ENCODE measurements around the gene AHRR. TPM values are rescaled to one million over a fixed set of nuclear protein-coding genes. Genes with fewer than 3 reads are reported as not detected.

Gene AHRR
- total RNA-seq, 1 donor from 2014 or later: 10.5 TPM

DNA sequence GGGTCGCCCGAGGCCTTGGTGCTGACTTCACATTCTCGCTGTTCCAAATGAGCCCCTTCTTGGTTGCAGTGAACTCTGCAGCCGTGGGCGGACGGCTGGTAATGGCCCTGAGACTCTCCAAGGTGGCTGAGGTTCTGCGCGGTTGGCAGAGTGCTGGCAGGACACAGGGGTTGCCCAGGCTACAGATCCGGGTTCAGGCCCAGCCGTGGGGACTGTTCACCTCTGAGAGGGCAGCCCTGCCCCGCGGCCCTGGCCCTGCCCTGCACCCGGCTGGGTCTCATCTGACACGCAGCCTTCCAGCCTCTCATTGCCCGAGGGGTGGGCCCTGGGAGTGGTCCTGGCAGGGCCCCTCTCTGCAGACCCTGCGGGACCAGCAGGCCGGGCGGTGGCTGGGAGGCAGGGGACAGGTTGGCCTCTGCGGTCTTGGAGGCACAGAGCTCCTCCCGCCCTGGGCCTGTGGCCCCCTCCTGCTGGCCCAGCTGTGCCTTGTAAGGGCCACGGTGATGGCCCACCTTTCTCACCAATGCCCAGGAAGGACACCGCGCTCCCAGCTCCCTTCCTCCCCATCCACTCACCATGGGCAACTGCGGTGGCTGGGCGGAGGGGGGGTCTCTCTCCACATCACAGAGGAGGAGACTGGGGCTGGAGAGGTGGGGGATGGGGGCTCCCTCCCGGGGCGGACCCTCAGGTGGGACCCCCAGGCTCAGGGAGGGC is 51.6 kb downstream of the AHRR start:
- Mint-ChIP-seq H3K27me3 (ENCODE audit: low read depth, unreplicated experiment) (peaks cover 5% of the 10 kb centered on the region), H3K4me1 (ENCODE audit: low read depth, unreplicated experiment) (peaks cover 28% of the 10 kb centered on the region), H3K4me3 (ENCODE audit: unreplicated experiment) (no peak overlapping the region), H3K27ac (ENCODE audit: unreplicated experiment) (no peak overlapping the region), H3K9me3 (ENCODE audit: unreplicated experiment) (no peaks in the 10 kb centered on the region), H3K36me3 (ENCODE audit: low read depth, unreplicated experiment) (peaks cover 4% of the 10 kb centered on the region)
- DNase-seq (ENCODE audit: low read depth) (peak; percentile 16), FAIRE-seq (no peak)
- Histone ChIP-seq H3K4me1 (ENCODE audit: insufficient read depth, low read length) (peaks cover 47% of the 10 kb centered on the region), H3K9ac (ENCODE audit: low read length) (peak overlapping the region; percentile 82), H3K79me2 (ENCODE audit: insufficient read depth, low read length) (peaks cover 15% of the 10 kb centered on the region), H4K20me1 (ENCODE audit: insufficient read depth, low read length) (no peaks in the 10 kb centered on the region), H3K27ac (ENCODE audit: low read depth, low read length) (peak overlapping the region; percentile 82), H3K36me3 (ENCODE audit: insufficient read depth, low read length) (no peaks in the 10 kb centered on the region), H3K27me3 (ENCODE audit: insufficient read depth, low read length) (no peaks in the 10 kb centered on the region), H3K9me3 (ENCODE audit: insufficient read depth, low read depth, low read length) (no peaks in the 10 kb centered on the region), H2AFZ (ENCODE audit: low read depth, low read length) (no peak overlapping the region), H3K4me2 (ENCODE audit: low read length) (peak overlapping the region; percentile 81), H3K4me3 (ENCODE audit: insufficient read depth, low read depth, low read length) (no peak overlapping the region)
- TF ChIP-seq EZH2 (IDR thresholded peaks at IDR 0.05; ENCODE audit: insufficient read depth, low read length): no peak
- TF ChIP-seq, protein P1, sequence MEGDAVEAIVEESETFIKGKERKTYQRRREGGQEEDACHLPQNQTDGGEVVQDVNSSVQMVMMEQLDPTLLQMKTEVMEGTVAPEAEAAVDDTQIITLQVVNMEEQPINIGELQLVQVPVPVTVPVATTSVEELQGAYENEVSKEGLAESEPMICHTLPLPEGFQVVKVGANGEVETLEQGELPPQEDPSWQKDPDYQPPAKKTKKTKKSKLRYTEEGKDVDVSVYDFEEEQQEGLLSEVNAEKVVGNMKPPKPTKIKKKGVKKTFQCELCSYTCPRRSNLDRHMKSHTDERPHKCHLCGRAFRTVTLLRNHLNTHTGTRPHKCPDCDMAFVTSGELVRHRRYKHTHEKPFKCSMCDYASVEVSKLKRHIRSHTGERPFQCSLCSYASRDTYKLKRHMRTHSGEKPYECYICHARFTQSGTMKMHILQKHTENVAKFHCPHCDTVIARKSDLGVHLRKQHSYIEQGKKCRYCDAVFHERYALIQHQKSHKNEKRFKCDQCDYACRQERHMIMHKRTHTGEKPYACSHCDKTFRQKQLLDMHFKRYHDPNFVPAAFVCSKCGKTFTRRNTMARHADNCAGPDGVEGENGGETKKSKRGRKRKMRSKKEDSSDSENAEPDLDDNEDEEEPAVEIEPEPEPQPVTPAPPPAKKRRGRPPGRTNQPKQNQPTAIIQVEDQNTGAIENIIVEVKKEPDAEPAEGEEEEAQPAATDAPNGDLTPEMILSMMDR (IDR thresholded peaks at IDR 0.05; ENCODE audit: insufficient read depth, low read depth, low read length): no peak

DNA sequence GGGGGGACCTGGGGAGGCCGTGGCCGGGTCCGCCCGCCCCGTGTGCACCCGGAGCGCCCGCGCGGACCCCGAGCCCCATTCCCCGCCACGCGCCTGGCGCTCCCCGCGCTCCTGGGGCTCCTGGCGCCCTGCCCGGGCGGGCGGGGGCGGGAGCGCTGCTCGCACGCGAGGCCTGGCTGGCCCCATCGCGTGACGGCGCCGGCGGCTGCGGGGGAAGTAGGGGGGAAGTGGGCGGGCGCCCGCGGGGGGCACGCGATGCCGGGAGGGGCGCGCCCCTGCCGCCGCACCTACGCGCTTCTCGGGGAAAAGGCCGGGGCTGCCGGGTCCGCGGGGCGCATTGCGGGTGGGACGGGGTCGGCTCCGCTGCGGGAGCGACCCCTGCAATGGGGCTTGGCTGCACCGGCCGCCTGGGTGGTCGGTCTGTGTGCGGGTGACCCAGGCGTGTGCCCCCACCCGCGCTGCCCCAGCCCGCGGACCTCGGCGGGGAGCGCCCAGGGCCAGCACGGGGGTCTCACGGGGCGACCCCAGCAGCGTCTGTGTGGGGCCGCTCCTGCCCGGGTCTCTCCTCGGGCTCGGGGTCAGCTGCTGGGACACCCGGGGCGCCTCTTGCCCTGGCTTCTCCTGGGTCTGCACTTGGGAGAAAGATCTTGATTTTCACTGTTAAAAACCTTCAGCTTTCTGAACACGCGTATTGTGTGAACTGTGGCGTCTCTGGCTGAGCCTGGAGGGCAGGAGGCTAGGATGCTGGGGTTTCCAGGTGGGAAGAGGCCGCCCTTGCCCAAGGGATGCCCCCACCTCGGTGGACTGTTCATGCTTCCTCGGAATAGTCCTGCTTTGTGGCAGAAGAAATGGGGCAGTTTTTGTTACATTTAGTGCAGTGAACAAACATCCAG is 52.4 kb downstream of the AHRR start:
- H3K4me1 ChIP-seq (ENCODE audit: insufficient read depth, low read length): peaks cover 47% of the 10 kb centered on the region
- H3K27me3 ChIP-seq (ENCODE audit: insufficient read depth, low read length): no peaks in the 10 kb centered on the region
- no peaks in the 10 kb centered on the region for H4K20me1 ChIP-seq (ENCODE audit: insufficient read depth, low read length)
- Mint-ChIP-seq H3K4me1 (ENCODE audit: low read depth, unreplicated experiment) (peaks cover 33% of the 10 kb centered on the region), H3K27me3 (ENCODE audit: low read depth, unreplicated experiment) (peaks cover 5% of the 10 kb centered on the region), H3K27ac (ENCODE audit: unreplicated experiment) (peak overlapping the region; percentile 89), H3K4me3 (ENCODE audit: unreplicated experiment) (peak overlapping the region; percentile 40), H3K36me3 (ENCODE audit: low read depth, unreplicated experiment) (peaks cover 4% of the 10 kb centered on the region), H3K9me3 (ENCODE audit: unreplicated experiment) (no peaks in the 10 kb centered on the region)
- DNase-seq (ENCODE audit: low read depth) (peak; percentile 46), FAIRE-seq (no peak)
- peak overlapping the region; percentile 81 for H3K4me2 ChIP-seq (ENCODE audit: low read length)
- no peak overlapping the region for H2AFZ ChIP-seq (ENCODE audit: low read depth, low read length)
- TF ChIP-seq EZH2 (IDR thresholded peaks at IDR 0.05; ENCODE audit: insufficient read depth, low read length): no peak
- TF ChIP-seq, protein P1 (IDR thresholded peaks at IDR 0.05; ENCODE audit: insufficient read depth, low read depth, low read length): no peak
- H3K9me3 ChIP-seq (ENCODE audit: insufficient read depth, low read depth, low read length): no peaks in the 10 kb centered on the region
- peak overlapping the region; percentile 82 for H3K27ac ChIP-seq (ENCODE audit: low read depth, low read length)
- peak overlapping the region; percentile 85 for H3K9ac ChIP-seq (ENCODE audit: low read length)
- no peaks in the 10 kb centered on the region for H3K36me3 ChIP-seq (ENCODE audit: insufficient read depth, low read length)
- H3K79me2 ChIP-seq (ENCODE audit: insufficient read depth, low read length): peaks cover 15% of the 10 kb centered on the region
- H3K4me3 ChIP-seq (ENCODE audit: insufficient read depth, low read depth, low read length): peak overlapping the region; percentile 35
